K562 (cell line): ENCODE results near the gene TLR6. TPM values are rescaled to one million over a fixed set of nuclear protein-coding genes. Genes with fewer than 3 reads are reported as not detected.

ENCODE experiments used
- ARID3A ChIP-seq: IDR thresholded peaks from 2 replicates; pipeline ENCODE4 v1.6.1; 2012; ENCODE audit warnings: low read depth, low read length, improper control_type of control experiment, borderline replicate concordance
- C11orf30 ChIP-seq: fragments of 450-650 bp; IDR thresholded peaks from 2 replicates; pipeline ENCODE4 v1.6.1; 2016; ENCODE audit warnings: low read depth, mild to moderate bottlenecking
- CUX1 ChIP-seq: fragments of 200-800 bp; sonication (Bioruptor generic); IDR thresholded peaks from 2 replicates; pipeline ENCODE4 v1.6.1; 2016; ENCODE audit warnings: missing genetic modification characterization, missing compliant biosample characterization
- FOXJ3 ChIP-seq: sonication (generic); formaldehyde crosslinking; IDR thresholded peaks from 2 replicates; pipeline ENCODE4 v1.4.0; 2020; ENCODE audit warnings: mild to moderate bottlenecking, missing genetic modification reagents
- FOXP4 ChIP-seq: sonication (generic); formaldehyde crosslinking; IDR thresholded peaks from 2 replicates; pipeline ENCODE4 v1.8.0; 2022; ENCODE audit warnings: mild to moderate bottlenecking, missing genetic modification reagents, borderline replicate concordance
- L3MBTL2 ChIP-seq: fragments of 450-650 bp; IDR thresholded peaks from 2 replicates; pipeline ENCODE4 v1.6.1; 2016; ENCODE audit warnings: mild to moderate bottlenecking, moderate library complexity
- MAFG ChIP-seq: fragments of 450-650 bp; conservative IDR thresholded peaks from 2 replicates; pipeline ENCODE4 v1.6.1; 2016; ENCODE audit warnings: missing genetic modification characterization, missing compliant biosample characterization
- MBD1 ChIP-seq: fragments of 250-450 bp; sonication (Bioruptor Pico); IDR thresholded peaks from 2 replicates; pipeline ENCODE4 v1.8.0; 2022; ENCODE audit warnings: inconsistent platforms
- MECOM ChIP-seq: fragments of 250-450 bp; sonication (Bioruptor Pico); IDR thresholded peaks from 2 replicates; pipeline ENCODE4 v1.8.0; 2022; ENCODE audit warnings: inconsistent platforms
- SMARCA4 ChIP-seq: fragments of 450-650 bp; IDR thresholded peaks from 2 replicates; pipeline ENCODE4 v1.6.1; 2016
- SP2 ChIP-seq: IDR thresholded peaks from 2 replicates; pipeline ENCODE4 v1.6.1; 2011; ENCODE audit warnings: mild to moderate bottlenecking, low read depth, low read length, moderate library complexity; ENCODE audit not compliant: poor library complexity, severe bottlenecking; ENCODE audit errors: extremely low read depth
- TRIM28 ChIP-seq: fragments of 450-650 bp; IDR thresholded peaks from 2 replicates; pipeline ENCODE4 v1.6.1; 2017
- ZNF57 ChIP-seq: fragments of 450-650 bp; formaldehyde crosslinking; IDR thresholded peaks from 2 replicates; pipeline ENCODE4 v1.4.0; 2020; ENCODE audit warnings: mild to moderate bottlenecking, moderate library complexity
- ZNF586 ChIP-seq: fragments of 450-650 bp; formaldehyde crosslinking; conservative IDR thresholded peaks from 2 replicates; pipeline ENCODE4 v1.4.0; 2020; ENCODE audit warnings: mild to moderate bottlenecking, moderate library complexity
- ZNF785 ChIP-seq: fragments of 250-450 bp; sonication (Bioruptor Pico); IDR thresholded peaks from 2 replicates; pipeline ENCODE4 v1.4.0; 2020; ENCODE audit warnings: mild to moderate bottlenecking
- polyA plus RNA-seq, 8 experiments: library from polyadenylated mRNA; depleted of rRNA in 4 of 8; stranded (reverse) in 5 of 8; unstranded in 3 of 8; fragments of >200 nt; fragmentation: Nextera tagmentation in 2 of 8; fragmentation: Illumina TruSeq in 1 of 8; extraction: Ambion mirVana in 2 of 8; extraction: Trizol in 1 of 8; gene quantifications; 2 replicates each; pipeline versions ENCODE4 v1.2.1 to v1.2.3, GENCODE V29; 2011 to 2014; ENCODE audit warnings: inconsistent platforms in 1 of 8, missing spikeins in 1 of 8
- total RNA-seq, 7 experiments: library from RNA; depleted of rRNA in 6 of 7; stranded (reverse); fragments of >200 nt in 6 of 7; fragmentation: Illumina TruSeq in 2 of 7; extraction: Trizol in 2 of 7; gene quantifications; 2 replicates each; pipeline versions ENCODE4 v1.2.1 to v1.2.3, GENCODE V29; 2011 to 2021; ENCODE audit warnings: low replicate concordance in 1 of 7

Gene TLR6
- total and polyA plus RNA-seq, 9 of the 15 experiments (the other 6 are each of a cell fraction or from before 2014, with no cell fraction given): 0.08 to 1.9 (median 0.91) TPM

- no peak for TF ChIP-seq FOXJ3 (CRISPR knock-in tag)
- TF ChIP-seq MECOM (CRISPR knock-in tag): no peak
- no peak for TF ChIP-seq SP2
- no peak for TF ChIP-seq ZNF586 (CRISPR knock-in tag)
- no peak for TF ChIP-seq ZNF57 (CRISPR knock-in tag)
- TF ChIP-seq SMARCA4: peak; percentile 42; the same call in 1 of the 2 replicates
- no peak for TF ChIP-seq TRIM28
- TF ChIP-seq CUX1: no peak
- 0 out of 2 replicates have a peak, but pooled peaks have one; percentile 52 for TF ChIP-seq MBD1 (CRISPR knock-in tag)
- peak; percentile 94 for TF ChIP-seq C11orf30
- TF ChIP-seq ARID3A: 0 out of 2 replicates have a peak, but pooled peaks have one; percentile 31
- no peak for TF ChIP-seq ZNF785 (CRISPR knock-in tag)
- no peak for TF ChIP-seq FOXP4
- TF ChIP-seq L3MBTL2: 0 out of 2 replicates have a peak, but pooled peaks have one; percentile 16
- peak; percentile 83 for TF ChIP-seq MAFG (tag)
Observed at GRCh38 chr4:38856524-38857337, at the start of gene TLR6 (continued).
